HG03108 (cell line): ENCODE results near the gene BRIP1.
"Not testable (repeated sequence)": the region's sequence is repeated elsewhere in the genome, so short reads cannot be mapped to it uniquely, and the experiment has no call there.

Source experiments
- ATAC-seq: cut with Tn5 transposase; IDR thresholded peaks from one replicate; pipeline ENCODE4 v1.9.1; 2021; ENCODE audit warnings: moderate library complexity; ENCODE audit not compliant: unreplicated experiment

Gene BRIP1

DNA sequence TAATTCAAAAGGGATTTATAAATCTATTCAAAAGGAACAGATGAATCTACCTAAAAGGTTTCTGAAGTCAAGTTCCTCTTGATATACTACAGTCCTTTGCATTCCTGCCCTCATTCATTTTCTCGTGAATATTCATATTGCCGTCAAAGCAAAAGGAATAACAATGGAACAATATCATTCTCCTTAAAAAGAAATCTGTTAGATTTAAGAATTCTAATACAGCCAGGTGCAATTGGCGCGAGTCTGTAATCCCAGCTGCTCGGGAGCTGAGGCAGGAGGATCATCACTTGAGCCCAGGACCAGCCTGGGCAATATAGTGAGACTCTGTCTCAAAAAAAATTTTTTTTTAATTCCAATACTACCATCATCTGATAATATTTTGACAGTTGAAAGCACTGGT lies 130.3 kb downstream of the BRIP1 start:
- ATAC-seq: no peak

DNA sequence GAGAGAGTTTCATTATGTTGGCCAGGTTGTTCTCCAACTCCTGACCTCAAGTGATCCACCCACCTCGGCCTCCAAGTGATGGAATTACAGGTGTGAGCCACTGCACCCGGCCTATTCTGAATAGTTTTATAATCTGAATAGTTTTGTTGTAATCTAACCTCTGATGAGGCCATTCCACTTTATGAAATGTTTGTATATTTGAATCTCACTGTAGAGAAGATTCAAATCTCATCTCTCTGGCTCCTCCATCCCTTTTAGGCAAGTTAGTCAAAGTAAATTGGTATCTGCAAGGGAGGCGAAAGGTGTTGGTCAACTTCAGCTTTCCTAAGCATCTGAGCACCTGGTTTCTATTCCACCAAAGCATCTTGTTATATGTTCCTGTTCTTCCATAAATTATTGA lies 131.2 kb downstream of the BRIP1 start:
- ATAC-seq: no peak

DNA sequence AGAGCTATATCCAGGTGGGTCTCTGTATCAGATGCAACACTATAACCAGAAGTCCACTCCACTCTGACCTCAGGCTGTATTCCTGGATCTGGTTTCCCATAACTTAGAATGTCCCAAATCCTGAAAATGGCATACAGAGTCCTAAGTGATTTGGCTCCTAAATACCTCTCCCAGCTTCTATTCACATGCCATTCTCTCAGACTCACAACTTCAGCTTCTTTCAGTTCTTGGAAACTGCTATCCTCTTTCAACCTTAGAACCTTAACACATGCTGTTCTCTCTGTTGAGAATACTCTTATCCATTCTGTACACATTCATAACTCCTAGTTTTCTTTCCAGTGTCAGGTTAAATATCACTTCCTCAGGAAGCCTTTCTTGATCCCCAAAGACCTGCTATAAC lies 132.0 kb downstream of the BRIP1 start:
- no peak for ATAC-seq

DNA sequence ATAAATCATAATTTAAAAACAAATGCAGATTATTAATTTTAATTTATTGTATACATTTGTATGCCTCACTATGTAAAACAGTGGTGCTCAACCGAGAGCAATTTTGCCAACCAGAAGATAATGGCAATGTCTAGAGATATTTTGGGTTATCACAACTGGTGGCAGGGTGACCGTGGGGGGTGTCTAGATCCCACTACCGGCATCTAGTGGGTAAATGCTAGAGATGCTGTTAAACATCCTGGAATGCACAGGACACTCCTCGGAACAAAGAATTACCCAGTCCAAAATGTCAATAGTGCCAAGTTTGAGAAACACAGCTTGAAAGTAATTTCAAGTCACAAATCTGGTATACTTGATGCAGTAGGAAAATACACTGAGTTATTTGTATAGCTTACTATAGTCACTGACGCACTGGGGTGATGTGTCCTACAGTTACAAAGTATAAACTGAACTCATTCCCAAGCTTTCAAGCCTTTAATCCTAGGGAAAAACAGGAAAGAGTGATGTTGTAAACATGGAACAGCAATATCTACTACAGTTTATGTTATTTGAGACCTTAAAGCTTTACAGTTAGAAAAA lies 133.5 kb downstream of the BRIP1 start:
- ATAC-seq: no peak

DNA sequence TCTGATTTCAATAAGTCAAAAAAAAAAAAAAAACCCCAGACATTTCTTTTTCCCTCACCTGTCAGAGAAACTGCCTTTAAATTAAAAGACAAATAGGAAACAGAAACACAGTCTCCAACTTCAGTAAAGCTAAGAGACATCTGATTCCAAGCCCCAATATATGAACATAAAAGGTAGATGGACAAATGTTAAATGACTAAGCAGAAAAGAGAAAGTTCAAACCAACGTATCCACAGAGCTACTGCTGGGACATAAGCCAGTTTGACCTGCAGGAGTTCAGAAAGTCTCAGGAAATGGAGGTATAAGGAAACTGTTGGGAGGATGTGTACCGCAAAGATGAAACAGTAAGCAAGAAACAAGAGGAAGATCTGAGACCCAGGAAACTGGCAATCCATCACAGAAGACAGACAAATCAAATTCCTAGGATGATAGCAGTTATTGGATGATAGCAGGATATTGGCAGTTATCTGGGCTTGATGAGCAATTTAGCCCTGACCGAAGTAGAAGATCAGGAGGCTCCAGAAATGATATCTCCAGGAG lies 135.0 kb downstream of the BRIP1 start:
- ATAC-seq: no peak

DNA sequence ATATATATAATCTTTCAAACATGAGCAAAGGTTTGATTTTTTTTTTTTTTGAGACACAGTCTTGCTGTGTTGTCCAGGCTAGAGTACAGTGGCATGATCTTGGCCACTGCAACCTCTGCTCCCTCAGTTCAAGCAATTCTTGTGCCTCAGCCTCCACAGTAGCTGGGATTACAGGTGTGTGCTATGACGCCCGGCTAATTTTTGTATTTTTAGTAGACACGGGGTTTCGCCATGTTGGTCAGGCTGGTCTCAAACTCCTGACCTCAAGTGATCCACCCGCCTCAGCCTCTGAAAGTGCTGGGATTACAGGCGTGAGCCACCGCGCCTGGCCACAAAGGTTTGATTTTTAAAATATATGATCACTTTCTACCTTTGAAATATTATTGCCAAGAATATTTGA lies 135.5 kb downstream of the BRIP1 start:
- ATAC-seq: not testable (repeated sequence)

DNA sequence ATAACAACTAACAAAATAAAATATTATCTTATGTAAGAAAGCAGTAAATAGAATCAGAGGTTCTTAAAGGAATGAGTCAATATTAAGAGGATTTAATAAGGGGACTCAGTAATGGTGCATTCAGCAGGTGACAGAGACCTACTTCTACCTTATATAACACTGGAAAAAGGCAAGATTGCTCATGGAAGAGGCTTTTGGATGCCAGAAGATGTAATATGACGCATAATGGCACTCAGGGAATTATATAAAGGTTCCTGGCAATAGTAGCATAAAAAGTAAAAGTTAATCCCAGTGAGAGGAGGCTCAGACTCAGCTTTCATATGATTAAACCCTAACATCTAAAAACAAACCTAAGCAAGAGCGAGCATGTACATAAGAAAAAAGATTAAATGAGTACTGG lies 136.4 kb downstream of the BRIP1 start:
- no peak for ATAC-seq

DNA sequence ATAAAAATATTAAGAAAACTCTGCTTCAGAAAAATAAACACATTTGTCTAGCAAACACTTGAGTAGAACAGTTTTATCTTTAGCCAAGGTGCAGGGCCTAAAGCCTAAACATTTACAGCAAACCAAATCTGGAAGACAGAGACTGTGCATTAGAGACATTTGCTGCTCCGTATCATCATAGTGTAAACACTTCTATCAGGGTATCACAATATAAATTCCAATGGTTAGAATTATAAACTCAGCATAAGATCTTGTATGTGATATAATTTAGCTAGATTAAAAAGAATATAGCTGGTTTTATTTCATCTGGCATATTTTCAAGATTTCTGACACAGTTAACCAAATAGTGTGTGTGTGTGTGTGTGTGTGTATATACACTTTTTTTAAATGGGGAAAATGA lies 138.6 kb downstream of the BRIP1 start:
- no peak for ATAC-seq

DNA sequence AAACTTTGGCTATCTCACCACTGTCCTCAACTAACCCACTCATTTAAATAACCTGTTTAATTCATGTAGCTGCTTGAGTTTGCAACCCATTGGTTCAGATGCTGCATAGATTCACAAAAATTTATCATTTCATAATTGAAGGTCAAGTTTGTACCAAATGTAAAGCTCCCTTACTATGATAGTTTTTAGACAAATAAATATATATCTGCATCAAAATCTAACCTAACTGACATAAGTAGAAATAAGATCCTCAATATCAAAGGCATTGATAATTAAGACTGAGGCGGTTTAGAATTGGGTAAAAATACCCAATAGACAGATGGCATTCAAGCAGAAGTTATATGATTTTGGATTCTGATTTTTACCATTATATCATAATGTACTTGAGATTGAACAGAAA lies 139.4 kb downstream of the BRIP1 start:
- no peak for ATAC-seq

DNA sequence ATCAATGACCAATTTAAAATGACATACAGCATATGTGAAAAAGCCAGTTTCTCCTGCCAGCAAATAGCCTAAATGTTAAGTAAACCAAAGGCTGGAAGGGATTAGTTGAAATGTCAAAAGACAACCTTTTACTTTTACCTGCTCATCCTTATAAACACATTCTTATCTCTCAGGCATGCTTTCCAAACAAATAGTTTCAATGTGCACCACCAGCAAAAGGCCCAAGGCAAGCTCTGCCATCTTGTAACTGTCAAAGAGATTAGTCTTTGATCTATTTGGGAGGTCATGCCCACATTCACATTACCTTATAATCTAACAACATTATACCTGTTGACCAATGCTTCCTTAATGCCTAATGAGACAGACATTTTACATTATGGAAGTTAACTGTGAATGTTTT lies 140.1 kb downstream of the BRIP1 start:
- no peak for ATAC-seq

DNA sequence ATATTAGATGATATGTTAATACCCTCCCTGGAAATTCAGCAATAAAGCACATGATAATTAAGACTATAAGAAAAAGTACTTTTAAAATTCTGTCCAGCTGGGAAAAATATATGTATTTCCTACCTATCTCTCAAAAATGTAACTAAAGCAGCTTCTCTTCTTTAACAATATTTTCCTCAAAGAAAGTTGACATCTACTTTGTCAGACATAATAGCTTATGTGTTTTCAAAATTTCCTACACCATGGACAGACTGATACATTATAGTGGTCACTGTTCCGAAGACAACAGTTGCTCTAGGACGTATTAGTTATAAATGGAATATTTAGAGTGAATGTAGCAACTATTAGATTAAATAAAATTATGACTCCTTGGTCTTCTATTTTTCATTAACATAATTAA lies 140.9 kb downstream of the BRIP1 start:
- ATAC-seq: no peak

DNA sequence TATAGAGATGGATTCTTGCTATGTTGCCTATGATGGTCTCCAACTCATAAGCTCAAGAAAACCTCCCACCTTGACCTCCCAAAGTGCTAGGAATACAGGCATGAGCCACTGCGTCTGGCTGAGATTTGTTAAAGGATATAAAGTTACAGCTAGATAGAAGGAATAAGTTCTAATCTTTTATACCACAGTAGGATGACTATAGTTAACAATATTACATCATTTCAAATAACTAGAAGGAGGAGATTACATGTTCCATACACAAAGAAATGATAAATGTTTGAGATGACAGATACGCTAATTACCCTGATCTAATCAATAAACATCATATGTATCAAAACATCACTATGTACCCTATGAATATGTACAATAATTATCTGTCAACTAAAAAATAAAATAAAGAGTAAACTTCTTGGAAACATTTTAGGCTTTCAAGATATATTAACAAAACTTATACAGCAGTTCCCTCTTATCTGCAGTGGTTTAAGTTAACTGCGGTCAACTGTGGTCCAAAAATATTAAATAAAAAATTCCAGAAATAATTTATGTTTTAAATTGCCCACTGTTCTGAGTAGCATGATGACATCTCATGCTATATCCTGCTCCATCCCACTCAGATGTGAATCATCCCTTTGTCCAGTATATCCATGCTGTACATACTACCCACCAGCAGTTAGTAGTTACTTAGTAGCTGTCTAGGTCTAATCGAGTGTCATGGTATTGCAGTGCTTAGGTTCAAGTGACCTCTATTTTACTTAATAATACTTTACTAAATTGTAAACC lies 143.1 kb downstream of the BRIP1 start:
- ATAC-seq: no peak

DNA sequence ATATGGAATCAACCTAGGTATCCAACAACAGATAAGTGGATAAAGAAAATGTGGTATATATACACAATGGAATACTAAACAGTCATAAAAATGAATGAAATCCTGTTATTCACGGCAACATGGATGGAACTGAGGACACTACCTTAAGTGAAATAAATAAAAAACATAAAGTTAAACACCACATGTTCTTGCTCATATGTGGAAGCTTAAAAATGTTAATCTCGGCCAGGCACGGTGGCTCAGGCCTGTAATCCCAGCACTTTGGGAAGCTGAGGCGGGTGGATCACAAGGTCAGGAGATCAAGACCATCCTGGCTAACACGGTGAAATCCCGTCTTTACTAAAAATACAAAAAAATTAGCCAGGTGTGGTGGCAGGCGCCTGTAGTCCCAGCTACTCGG lies 144.1 kb downstream of the BRIP1 start:
- ATAC-seq: not testable (repeated sequence)

DNA sequence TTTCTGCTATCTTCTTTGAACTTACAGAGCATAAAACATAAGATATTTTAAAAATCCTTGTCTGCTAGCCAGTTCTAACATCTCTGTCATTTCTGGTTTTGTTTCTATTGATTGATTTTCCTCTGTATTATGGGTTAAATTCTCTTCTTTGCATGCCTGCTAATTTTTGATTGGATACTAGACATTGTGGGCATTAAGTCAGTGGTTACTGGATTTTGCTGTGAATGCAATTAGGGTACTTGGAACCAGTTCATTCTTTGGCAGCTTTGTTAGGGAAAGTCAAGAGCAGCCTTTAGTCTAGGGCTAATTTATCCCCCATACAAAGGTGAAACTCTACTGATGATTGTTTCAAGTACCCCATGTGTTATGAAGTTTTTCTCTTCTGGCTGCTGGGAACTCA lies 145.3 kb downstream of the BRIP1 start:
- ATAC-seq: no peak

DNA sequence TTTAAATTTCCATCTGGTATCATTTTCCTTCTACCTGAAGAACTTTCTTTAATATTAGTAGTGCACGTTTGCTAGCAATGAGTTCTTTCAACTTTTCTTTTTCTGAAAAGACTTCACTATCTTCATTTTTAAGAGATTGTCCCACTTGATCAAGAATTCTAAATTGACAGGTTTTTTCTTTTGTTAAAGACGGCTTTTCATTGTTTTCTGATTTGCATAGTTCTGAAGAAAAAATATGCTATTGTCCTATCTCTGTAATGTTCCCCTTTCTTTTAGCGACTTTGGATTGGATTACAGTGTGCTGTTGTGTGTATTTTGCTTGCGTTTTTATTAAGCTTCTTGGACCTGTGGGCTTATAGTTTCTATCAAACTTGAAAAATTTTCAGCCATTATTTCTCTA lies 146.0 kb downstream of the BRIP1 start:
- no peak for ATAC-seq

DNA sequence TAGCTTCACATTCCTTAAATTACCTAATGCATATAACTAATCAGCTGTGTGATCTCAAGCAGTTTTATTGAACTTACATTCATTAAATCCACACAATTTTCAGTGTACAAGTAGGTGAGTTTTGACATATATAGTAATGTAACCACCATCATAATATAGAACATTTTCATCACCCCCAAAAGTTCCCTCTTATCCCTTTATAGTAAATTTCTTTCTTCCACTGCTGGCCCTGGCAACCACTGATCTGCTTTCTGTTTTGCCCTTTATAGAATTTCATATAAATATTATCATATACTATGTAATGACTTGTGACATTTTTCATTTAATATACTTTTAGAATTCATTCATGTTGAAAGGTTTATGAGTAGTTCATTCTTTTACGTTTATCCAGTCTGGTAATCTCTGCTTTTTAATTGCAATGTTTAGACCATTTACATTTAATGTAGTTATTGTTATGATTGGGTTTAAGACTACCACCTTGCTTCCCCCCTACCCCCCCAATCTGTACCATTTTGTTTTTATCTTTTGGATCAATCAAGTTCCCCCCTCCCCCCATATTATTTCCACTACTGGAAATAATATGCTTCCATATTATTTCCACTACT lies 147.0 kb downstream of the BRIP1 start:
- no peak for ATAC-seq

DNA sequence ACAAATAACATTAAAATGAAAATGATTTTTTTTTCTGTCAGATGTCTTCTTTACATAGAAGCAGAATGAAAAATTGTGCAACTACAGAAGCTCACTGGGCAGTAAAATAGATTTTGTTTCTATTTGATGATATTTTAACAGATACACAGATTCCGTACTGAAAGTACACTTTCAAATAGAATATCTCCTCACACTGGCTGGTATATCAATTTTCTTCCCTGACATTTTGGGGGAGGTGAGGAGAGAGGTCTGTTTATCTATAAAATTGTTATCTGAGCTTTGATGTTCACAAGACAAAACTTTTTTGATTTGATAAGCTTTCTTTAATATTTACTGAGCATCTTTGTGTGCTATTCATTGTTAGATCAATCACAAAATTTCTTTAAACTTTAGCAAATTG lies 148.0 kb downstream of the BRIP1 start:
- no peak for ATAC-seq

DNA sequence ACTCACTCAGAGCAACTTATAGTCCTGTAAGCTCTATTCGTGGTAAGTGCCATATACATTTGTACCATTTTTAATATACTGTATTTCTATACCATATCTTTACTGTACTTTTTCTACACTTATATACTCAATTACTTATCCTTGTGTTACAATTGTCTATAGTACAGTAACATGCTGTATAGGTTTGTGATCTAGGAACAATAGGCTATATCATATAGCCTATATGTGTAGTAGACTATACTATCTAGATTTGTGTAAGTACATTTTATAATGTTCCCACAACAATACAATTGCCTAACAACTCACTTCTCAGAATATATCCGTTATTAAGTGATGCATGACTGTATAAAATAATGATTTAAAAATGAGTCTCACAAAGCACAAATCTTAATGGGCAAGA lies 149.0 kb downstream of the BRIP1 start:
- ATAC-seq: no peak

DNA sequence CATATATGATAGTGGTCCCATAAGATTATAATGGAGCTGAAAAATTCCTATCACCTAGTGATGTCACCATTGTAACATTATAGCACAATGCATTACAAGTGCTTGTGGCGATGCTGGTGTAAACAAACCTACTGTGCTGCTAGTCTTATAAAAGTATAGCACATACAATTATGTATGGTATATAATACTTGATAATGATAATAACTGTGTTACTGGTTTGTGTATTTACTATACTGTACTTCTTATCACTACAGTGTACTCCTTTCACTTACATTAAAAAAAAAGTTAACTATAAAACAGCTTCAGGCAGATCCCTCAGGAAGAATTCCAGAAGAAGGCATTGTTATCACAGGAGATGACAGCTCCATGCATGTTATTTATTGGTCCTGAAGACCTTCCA lies 150.3 kb downstream of the BRIP1 start:
- no peak for ATAC-seq

DNA sequence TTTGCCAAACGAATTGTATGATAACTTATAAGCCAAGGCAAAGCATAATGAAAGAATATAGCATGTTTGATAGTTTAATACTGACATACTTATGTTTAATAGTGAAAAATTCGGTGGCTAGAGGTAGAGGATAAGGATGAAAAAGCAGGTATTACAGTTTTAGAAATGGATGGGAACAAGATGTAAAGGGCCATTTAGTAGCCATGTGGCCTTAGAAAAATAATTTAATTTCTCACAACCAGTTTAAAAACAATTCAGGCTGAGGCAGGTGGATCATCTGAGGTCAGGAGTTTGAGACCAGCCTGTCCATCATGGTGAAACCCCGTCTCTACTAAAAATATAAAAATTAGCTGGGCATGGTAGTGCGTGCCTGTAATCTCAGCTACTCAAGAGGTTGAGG lies 152.8 kb downstream of the BRIP1 start:
- no peak for ATAC-seq

DNA sequence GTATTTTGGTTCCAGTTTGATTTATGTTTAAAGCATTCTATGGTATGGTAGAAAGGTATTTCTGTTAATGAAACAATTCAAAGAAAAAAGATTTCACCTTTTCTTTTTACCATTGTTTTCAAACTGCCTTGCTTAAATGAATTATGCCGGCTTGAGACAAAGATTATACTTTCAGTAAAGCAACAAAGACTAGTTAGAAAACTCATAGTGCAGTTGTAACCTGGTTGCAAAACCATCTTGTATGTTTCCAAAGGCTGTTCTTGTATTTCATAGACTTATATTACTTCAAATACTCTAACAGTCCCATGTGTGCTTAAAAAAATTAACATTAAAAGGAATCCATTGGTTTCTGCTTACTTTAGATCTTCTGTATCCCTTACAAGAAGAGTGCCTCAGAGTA lies 153.8 kb downstream of the BRIP1 start:
- ATAC-seq: no peak

DNA sequence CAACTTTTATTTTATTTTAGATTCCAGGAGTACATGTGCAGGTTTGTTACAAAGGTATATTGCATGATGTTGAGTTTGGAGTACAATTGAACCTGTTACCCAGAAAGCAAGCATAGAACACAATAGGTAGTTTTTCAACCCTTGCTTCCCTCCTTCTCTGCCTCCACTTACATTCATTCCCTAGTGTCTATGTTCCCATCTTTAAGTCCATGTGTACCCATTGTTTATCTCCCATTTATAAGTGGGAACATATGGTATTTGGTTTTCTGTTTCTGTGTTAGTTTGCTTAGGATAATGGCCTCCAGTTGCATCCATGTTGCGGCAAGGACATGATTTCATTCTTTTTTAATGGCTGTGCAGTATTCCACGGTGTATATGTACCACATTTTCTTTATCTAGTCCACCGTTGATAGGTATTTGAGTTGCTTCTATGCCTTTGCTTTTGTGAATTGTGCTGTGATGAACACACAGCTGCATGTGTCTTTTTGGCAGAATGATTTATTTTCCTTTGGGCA lies 158.3 kb downstream of the BRIP1 start:
- ATAC-seq: no peak
